K562 (cell line): ENCODE measurements around the gene NEK2. TPM values are rescaled to one million over a fixed set of nuclear protein-coding genes. Genes with fewer than 3 reads are reported as not detected.

Source experiments
- ETV5 ChIP-seq: sonication (generic); formaldehyde crosslinking; IDR thresholded peaks from 2 replicates; pipeline ENCODE4 v1.4.0; 2020; ENCODE audit warnings: low read depth, mild to moderate bottlenecking, missing genetic modification reagents
- HMBOX1 ChIP-seq: sonication (generic); IDR thresholded peaks from 2 replicates; pipeline ENCODE4 v1.6.1; 2016
- IRF1 ChIP-seq: sonication (generic); formaldehyde crosslinking; IDR thresholded peaks from 2 replicates; pipeline ENCODE4 v1.8.0; 2022; ENCODE audit warnings: missing genetic modification reagents, mild to moderate bottlenecking, borderline replicate concordance
- MAFF ChIP-seq: IDR thresholded peaks from 2 replicates; pipeline ENCODE4 v1.6.1; 2012; ENCODE audit warnings: low read length, improper control_type of control experiment
- MITF ChIP-seq: IDR thresholded peaks from 2 replicates; pipeline ENCODE4 v1.6.1; 2014; ENCODE audit warnings: antibody characterized with exemption
- MTA2 ChIP-seq: fragments of 450-650 bp; IDR thresholded peaks from 2 replicates; pipeline ENCODE4 v1.6.1; 2016; ENCODE audit warnings: low read depth
- PBX2 ChIP-seq, 2 experiments: IDR thresholded peaks in 1 of 2; conservative IDR thresholded peaks in 1 of 2; 2 replicates each; pipeline ENCODE4 v1.6.1; 2016; ENCODE audit warnings: low read depth in 2 of 2, mild to moderate bottlenecking in 1 of 2, missing compliant biosample characterization in 1 of 2, missing genetic modification characterization in 1 of 2, moderate library complexity in 1 of 2
- RBM22 ChIP-seq: fragments of 200-400 bp; formaldehyde crosslinking; IDR thresholded peaks from 2 replicates; pipeline ENCODE4 v1.6.1; 2018; ENCODE audit warnings: low read length, low read depth; ENCODE audit not compliant: poor library complexity, severe bottlenecking
- SRSF7 ChIP-seq: fragments of 200-400 bp; formaldehyde crosslinking; optimal IDR thresholded peaks from 2 replicates; pipeline ENCODE3; 2017; ENCODE audit warnings: mild to moderate bottlenecking, low read depth, low read length
- TBL1XR1 ChIP-seq, 2 experiments: IDR thresholded peaks; 2 replicates each; pipeline ENCODE4 v1.6.1; 2012; ENCODE audit warnings: improper control_type of control experiment in 2 of 2, low read length in 2 of 2, mild to moderate bottlenecking in 1 of 2
- TFAM ChIP-seq: fragments of 250-450 bp; sonication (Bioruptor Pico); conservative IDR thresholded peaks from 2 replicates; pipeline ENCODE4 v1.5.0; 2021; ENCODE audit warnings: mild to moderate bottlenecking, moderate library complexity
- ZMIZ1 ChIP-seq, 2 experiments: fragments of 150-350 bp in 1 of 2; IDR thresholded peaks; 2 replicates each; pipeline ENCODE4 v1.6.1; 2012 to 2016; ENCODE audit warnings: low read depth in 2 of 2, low read length in 2 of 2, mild to moderate bottlenecking in 1 of 2, moderate library complexity in 1 of 2
- polyA plus RNA-seq, 8 experiments: library from polyadenylated mRNA; depleted of rRNA in 4 of 8; stranded (reverse) in 5 of 8; unstranded in 3 of 8; fragments of >200 nt; fragmentation: Nextera tagmentation in 2 of 8; fragmentation: Illumina TruSeq in 1 of 8; extraction: Ambion mirVana in 2 of 8; extraction: Trizol in 1 of 8; gene quantifications; 2 replicates each; pipeline versions ENCODE4 v1.2.1 to v1.2.3, GENCODE V29; 2011 to 2014; ENCODE audit warnings: inconsistent platforms in 1 of 8, missing spikeins in 1 of 8
- total RNA-seq, 7 experiments: library from RNA; depleted of rRNA in 6 of 7; stranded (reverse); fragments of >200 nt in 6 of 7; fragmentation: Illumina TruSeq in 2 of 7; extraction: Trizol in 2 of 7; gene quantifications; 2 replicates each; pipeline versions ENCODE4 v1.2.1 to v1.2.3, GENCODE V29; 2011 to 2021; ENCODE audit warnings: low replicate concordance in 1 of 7

NEK2 gene
- total and polyA plus RNA-seq, 9 of the 15 experiments (the other 6 are each of a cell fraction or from before 2014, with no cell fraction given): 30.0 to 74.7 (median 66.4) TPM

GRCh38 chr1:211698161-211699026 is 23.0 kb upstream of the NEK2 start (continued):
- TF ChIP-seq HMBOX1 (peak; percentile 27; the same call in 1 of the 2 replicates), IRF1 (CRISPR knock-in tag) (no peak), RBM22 (no peak), MAFF (no peak), SRSF7 (no peak), TBL1XR1 (IDR thresholded peaks at IDR 0.05; ENCODE audit: low read length in 2 of 2) (peak in 1 of 2 experiments; percentile 21; a peak in 1 of 4 replicates), PBX2 (CRISPR knock-in tag; IDR thresholded peaks at IDR 0.05; ENCODE audit: low read depth) (no peak), PBX2 (tag; conservative IDR thresholded peaks at IDR 0.05; ENCODE audit: low read depth) (no peak), ZMIZ1 (IDR thresholded peaks at IDR 0.05; ENCODE audit: low read depth in 2 of 2, low read length in 2 of 2) (0 out of 4 replicates have a peak, but pooled peaks of 1 of the 2 experiments have one; percentile 33), ETV5 (no peak), MTA2 (no peak), TFAM (no peak), MITF (no peak)
